Stomach (tissue), 4 donors: ENCODE measurements around the gene FXYD4.

Experiments
- EP300 ChIP-seq: sonication (generic); formaldehyde crosslinking; IDR thresholded peaks from one replicate; pipeline ENCODE4 v1.6.1; 2017; ENCODE audit warnings: antibody characterized with exemption
- POLR2A ChIP-seq, 4 donors: fragments of 450-650 bp; IDR thresholded peaks; one replicate each; pipeline ENCODE4 v1.6.1; 2016; ENCODE audit warnings: antibody characterized with exemption in 4 of 4, control low read depth in 2 of 4, mild to moderate bottlenecking in 1 of 4, moderate library complexity in 1 of 4

DNA sequence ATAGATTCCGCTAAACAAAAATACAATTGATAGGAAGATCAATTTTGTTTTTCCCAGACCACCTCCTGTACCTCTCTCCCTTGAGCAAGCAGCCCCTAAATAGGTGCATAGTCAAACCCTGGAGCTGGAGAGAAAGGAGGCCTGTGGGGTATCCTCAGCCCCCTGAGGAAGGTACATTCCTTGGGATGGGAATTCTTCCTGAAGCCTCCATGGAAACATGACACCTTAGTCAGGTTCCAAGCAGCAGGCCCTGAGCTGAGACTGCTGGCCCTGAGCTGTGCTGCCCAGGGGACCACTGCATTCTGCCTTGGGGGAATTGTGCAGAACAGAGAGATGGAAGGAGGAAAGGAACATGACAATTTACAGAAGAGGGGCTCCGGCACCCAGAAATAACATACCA, 30.2 kb downstream of the FXYD4 start:
- TF ChIP-seq POLR2A (IDR thresholded peaks at IDR 0.05) (no peak), EP300 (no peak)
